Loucy (cell line): Measurements from ENCODE around the gene NCR2.
"Not testable (repeated sequence)": the region's sequence is repeated elsewhere in the genome, so short reads cannot be mapped to it uniquely, and the experiment has no call there.

Experiments used
- H2AFZ ChIP-seq: fragments of 200-600 bp; sonication (generic); 2 replicates; pipeline ENCODE4 v1.6.0; 2016; ENCODE audit warnings: antibody characterized with exemption, mild to moderate bottlenecking, low read length, moderate library complexity
- H3F3A ChIP-seq: fragments of 200-600 bp; 2 replicates; pipeline ENCODE4 v1.6.0; 2016; ENCODE audit warnings: antibody characterized with exemption, low read depth, mild to moderate bottlenecking
- H3K27me3 ChIP-seq: fragments of 200-600 bp; sonication (generic); 2 replicates; pipeline ENCODE4 v1.6.1; 2014; ENCODE audit warnings: low read length, mild to moderate bottlenecking; ENCODE audit not compliant: insufficient read depth, poor library complexity, severe bottlenecking
- H3K36me3 ChIP-seq: fragments of 200-600 bp; sonication (generic); 2 replicates; pipeline ENCODE4 v1.6.1; 2016; ENCODE audit warnings: low read length; ENCODE audit not compliant: insufficient read depth
- H3K4me1 ChIP-seq: fragments of 200-600 bp; sonication (generic); 2 replicates; pipeline ENCODE4 v1.5.1; 2014; ENCODE audit warnings: low read length, mild to moderate bottlenecking; ENCODE audit not compliant: insufficient read depth, poor library complexity, severe bottlenecking
- H3K4me2 ChIP-seq: fragments of 200-600 bp; sonication (generic); 2 replicates; pipeline ENCODE4 v1.6.0; 2014; ENCODE audit warnings: antibody characterized with exemption, low read length, low read depth, mild to moderate bottlenecking; ENCODE audit not compliant: poor library complexity, severe bottlenecking
- H3K4me3 ChIP-seq: fragments of 200-600 bp; sonication (generic); 2 replicates; pipeline ENCODE4 v1.5.1; 2014; ENCODE audit warnings: low read length, mild to moderate bottlenecking, mixed read lengths; ENCODE audit not compliant: poor library complexity, severe bottlenecking
- H3K79me2 ChIP-seq: fragments of 200-600 bp; sonication (generic); 2 replicates; pipeline ENCODE4 v1.6.1; 2014; ENCODE audit warnings: low read length; ENCODE audit not compliant: insufficient read depth
- H3K9ac ChIP-seq: fragments of 200-600 bp; sonication (generic); 2 replicates; pipeline ENCODE4 v1.6.0; 2014; ENCODE audit warnings: mild to moderate bottlenecking, low read depth, low read length, moderate library complexity; ENCODE audit not compliant: poor library complexity, severe bottlenecking
- H3K9me2 ChIP-seq: fragments of 200-600 bp; sonication (generic); replicated peaks from 2 replicates; pipeline ENCODE4 v1.6.1; 2016; ENCODE audit warnings: low read depth, low read length, mixed read lengths
- H3K9me3 ChIP-seq: fragments of 200-600 bp; sonication (generic); 2 replicates; pipeline ENCODE4 v1.6.1; 2014; ENCODE audit warnings: mild to moderate bottlenecking, antibody characterized with exemption, low read length, low read depth; ENCODE audit not compliant: insufficient read depth
- H4K20me1 ChIP-seq: fragments of 200-600 bp; sonication (generic); 2 replicates; pipeline ENCODE4 v1.6.0; 2014; ENCODE audit warnings: antibody characterized with exemption, low read length, mild to moderate bottlenecking; ENCODE audit not compliant: insufficient read depth, poor library complexity, severe bottlenecking
- EZH2phosphoT487 ChIP-seq: fragments of 200-600 bp; IDR thresholded peaks from 2 replicates; pipeline ENCODE4 v1.6.1; 2018; ENCODE audit warnings: antibody characterized with exemption, mild to moderate bottlenecking, moderate library complexity, borderline replicate concordance
- TF ChIP-seq, protein P1 (sequence below): fragments of 200-600 bp; sonication (generic); conservative IDR thresholded peaks from 2 replicates; pipeline ENCODE4 v1.5.1; 2014; ENCODE audit warnings: mild to moderate bottlenecking, antibody characterized with exemption, low read length

NCR2 gene

GRCh38 chr6:41294214-41294872 is 41.1 kb upstream of the NCR2 start:
- H3K9me2 ChIP-seq, result no peaks in the 10 kb centered on the region
- no peaks in the 10 kb centered on the region for H4K20me1 ChIP-seq
- no peak overlapping the region for H3K9ac ChIP-seq
- H3K9me3 ChIP-seq, result no peaks in the 10 kb centered on the region
- no peaks in the 10 kb centered on the region for H3K27me3 ChIP-seq
- no peak overlapping the region for H3K4me2 ChIP-seq
- H3F3A ChIP-seq, result no peaks in the 10 kb centered on the region
- TF ChIP-seq, protein P1, sequence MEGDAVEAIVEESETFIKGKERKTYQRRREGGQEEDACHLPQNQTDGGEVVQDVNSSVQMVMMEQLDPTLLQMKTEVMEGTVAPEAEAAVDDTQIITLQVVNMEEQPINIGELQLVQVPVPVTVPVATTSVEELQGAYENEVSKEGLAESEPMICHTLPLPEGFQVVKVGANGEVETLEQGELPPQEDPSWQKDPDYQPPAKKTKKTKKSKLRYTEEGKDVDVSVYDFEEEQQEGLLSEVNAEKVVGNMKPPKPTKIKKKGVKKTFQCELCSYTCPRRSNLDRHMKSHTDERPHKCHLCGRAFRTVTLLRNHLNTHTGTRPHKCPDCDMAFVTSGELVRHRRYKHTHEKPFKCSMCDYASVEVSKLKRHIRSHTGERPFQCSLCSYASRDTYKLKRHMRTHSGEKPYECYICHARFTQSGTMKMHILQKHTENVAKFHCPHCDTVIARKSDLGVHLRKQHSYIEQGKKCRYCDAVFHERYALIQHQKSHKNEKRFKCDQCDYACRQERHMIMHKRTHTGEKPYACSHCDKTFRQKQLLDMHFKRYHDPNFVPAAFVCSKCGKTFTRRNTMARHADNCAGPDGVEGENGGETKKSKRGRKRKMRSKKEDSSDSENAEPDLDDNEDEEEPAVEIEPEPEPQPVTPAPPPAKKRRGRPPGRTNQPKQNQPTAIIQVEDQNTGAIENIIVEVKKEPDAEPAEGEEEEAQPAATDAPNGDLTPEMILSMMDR, result no peak
- no peak for TF ChIP-seq EZH2phosphoT487
- H3K4me3 ChIP-seq, result no peak overlapping the region
- H3K4me1 ChIP-seq, result peaks cover 9% of the 10 kb centered on the region
- H2AFZ ChIP-seq, result no peak overlapping the region
- no peaks in the 10 kb centered on the region for H3K79me2 ChIP-seq
- H3K36me3 ChIP-seq, result no peaks in the 10 kb centered on the region

DNA sequence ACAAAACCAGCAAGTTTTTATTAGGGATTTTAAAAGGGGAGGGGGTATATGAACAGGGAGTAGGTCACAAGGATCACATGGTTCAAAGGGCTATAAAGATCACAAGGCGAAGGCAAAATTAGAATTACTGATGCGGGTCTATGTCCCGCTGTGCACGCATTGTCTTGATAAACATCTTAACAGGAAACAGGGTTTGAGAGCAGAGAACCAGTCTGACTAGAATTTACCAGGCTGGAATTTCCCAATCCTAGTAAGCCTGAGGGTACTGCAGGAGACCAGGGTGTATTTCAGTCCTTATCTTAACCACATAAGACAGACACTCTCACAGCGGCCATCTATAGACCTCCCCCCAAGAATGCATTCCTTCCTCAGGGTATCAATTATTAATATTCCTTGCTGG is 38.2 kb upstream of the NCR2 start:
- H3K9me3 ChIP-seq, H3K27me3 ChIP-seq, H3K4me3 ChIP-seq, H3K36me3 ChIP-seq, H3K4me2 ChIP-seq, H3K79me2 ChIP-seq, H3F3A ChIP-seq, H3K4me1 ChIP-seq, H3K9ac ChIP-seq, H4K20me1 ChIP-seq, H2AFZ ChIP-seq, H3K9me2 ChIP-seq: not testable (repeated sequence)

DNA sequence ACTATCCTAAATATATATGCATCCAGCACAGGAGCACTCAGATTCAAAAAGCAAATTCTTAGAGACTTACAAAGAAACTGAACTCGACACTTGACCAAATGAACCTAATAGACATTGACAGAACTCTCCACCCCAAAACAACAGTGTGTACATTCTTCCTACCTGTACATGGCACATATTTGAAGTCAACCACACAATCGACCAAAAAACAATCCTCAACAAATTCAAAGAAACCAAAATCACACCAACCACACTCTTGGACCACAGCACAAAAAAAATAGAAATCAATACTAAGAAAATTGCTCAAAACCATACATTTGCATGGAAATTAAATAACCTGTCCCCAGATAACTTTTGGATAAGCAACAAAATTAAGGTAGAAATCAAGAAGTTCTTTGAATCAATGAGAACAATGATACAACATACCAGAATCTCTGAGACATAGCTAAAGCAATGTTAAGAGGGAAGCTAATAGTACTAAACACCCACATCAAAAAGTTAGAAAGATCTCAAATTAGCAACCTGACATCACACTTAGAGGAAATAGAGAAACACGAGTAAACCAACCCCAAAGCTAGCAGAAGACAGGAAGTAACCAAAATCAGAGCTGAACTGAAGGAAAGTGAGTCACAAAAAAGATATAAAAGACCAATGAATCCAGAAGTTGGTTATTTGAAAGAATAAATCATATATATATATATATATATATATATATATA is 36.5 kb upstream of the NCR2 start:
- Histone ChIP-seq H3K79me2 (no peaks in the 10 kb centered on the region), H4K20me1 (no peaks in the 10 kb centered on the region), H3K36me3 (no peaks in the 10 kb centered on the region), H3K9ac (no peak overlapping the region), H3K4me1 (peaks cover 9% of the 10 kb centered on the region), H3K4me3 (no peak overlapping the region), H3F3A (no peaks in the 10 kb centered on the region), H3K27me3 (no peaks in the 10 kb centered on the region), H2AFZ (no peak overlapping the region), H3K9me3 (no peaks in the 10 kb centered on the region), H3K9me2 (no peaks in the 10 kb centered on the region), H3K4me2 (peak overlapping the region; percentile 6)
- TF ChIP-seq, protein P1, result no peak
- TF ChIP-seq EZH2phosphoT487, result no peak

DNA sequence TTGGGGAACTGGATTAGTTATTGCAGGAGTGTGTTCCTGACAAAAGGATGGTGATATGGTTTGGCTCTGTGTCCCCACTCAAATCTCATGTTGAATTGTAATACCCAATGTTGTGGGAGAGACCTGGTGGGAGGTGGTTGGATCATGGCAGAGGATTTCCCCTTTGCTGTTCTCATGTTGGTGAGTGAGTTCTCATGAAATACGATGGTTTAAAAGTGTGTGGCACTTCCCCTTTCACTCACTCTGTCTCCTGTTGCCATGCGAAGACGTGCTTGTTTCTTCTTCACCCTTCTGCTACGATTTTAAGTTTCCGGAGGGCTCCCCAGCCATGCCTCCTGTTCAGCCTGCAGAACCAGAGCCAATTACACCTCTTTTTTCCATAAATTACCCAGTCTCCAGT is 32.8 kb upstream of the NCR2 start:
- TF ChIP-seq, protein P1, result no peak
- no peak for TF ChIP-seq EZH2phosphoT487
- no peaks in the 10 kb centered on the region for H4K20me1 ChIP-seq
- no peak overlapping the region for H3K4me3 ChIP-seq
- no peaks in the 10 kb centered on the region for H3F3A ChIP-seq
- H3K79me2 ChIP-seq, result no peaks in the 10 kb centered on the region
- no peaks in the 10 kb centered on the region for H3K9me3 ChIP-seq
- H3K27me3 ChIP-seq, result no peaks in the 10 kb centered on the region
- no peaks in the 10 kb centered on the region for H3K9me2 ChIP-seq
- H3K4me1 ChIP-seq, result peaks cover 9% of the 10 kb centered on the region
- H3K4me2 ChIP-seq, result no peak overlapping the region
- H3K9ac ChIP-seq, result no peak overlapping the region
- no peak overlapping the region for H2AFZ ChIP-seq
- no peaks in the 10 kb centered on the region for H3K36me3 ChIP-seq
